B cell (primary cell): ENCODE measurements around the gene SLC36A1. TPM values are rescaled to one million over a fixed set of nuclear protein-coding genes. Genes with fewer than 3 reads are reported as not detected.

ENCODE experiments used
- ATAC-seq: fragments of 200-7000 bp; cut with Tn5 transposase; one replicate; pipeline ENCODE4 v1.10.0; 2021; ENCODE audit warnings: low read depth, mild to moderate bottlenecking, moderate number of reproducible peaks, moderate library complexity
- CTCF ChIA-PET: fragments of 350-600 bp; sonication (Branson Sonifier 250); formaldehyde crosslinking; loops from one replicate; lab custom pipeline; 2021; ENCODE audit warnings: antibody characterized with exemption, inconsistent platforms; lab: Charles Lee
- POLR2A ChIA-PET: fragments of 350-600 bp; sonication (Branson Sonifier 250); formaldehyde crosslinking; loops from one replicate; lab custom pipeline; 2021; ENCODE audit warnings: antibody characterized with exemption; lab: Charles Lee
- DNase-seq: peaks from one replicate; pipeline ENCODE4 v3.0.0; 2013
- H2AFZ ChIP-seq: 2 replicates; pipeline ENCODE4 v1.6.1; 2012; ENCODE audit warnings: mild to moderate bottlenecking, low read depth, low read length; ENCODE audit not compliant: insufficient read depth, poor library complexity, severe bottlenecking
- H3K27ac ChIP-seq, 2 donors: 1 replicate in 1 of 2; 2 replicates in 1 of 2; pipeline ENCODE4 v1.5.1; 2012 to 2013; ENCODE audit warnings: low read length in 2 of 2, mild to moderate bottlenecking in 2 of 2, moderate library complexity in 1 of 2
- H3K27me3 ChIP-seq, 4 experiments: fragments of 200-600 bp in 1 of 4; sonication (generic) in 1 of 4; replicated peaks in 1 of 4; 1 replicate in 2 of 4; 2 replicates in 2 of 4; pipeline versions ENCODE4 v1.6.1 to v1.7.0; 2013 to 2016; ENCODE audit warnings: low read length in 3 of 4, mild to moderate bottlenecking in 2 of 4, mixed read lengths in 1 of 4, moderate library complexity in 1 of 4; ENCODE audit not compliant: insufficient read depth in 4 of 4, control insufficient read depth in 3 of 4; ENCODE audit errors: control extremely low read depth in 1 of 4
- H3K36me3 ChIP-seq, 2 experiments: replicated peaks in 1 of 2; 1 replicate in 1 of 2; 2 replicates in 1 of 2; pipeline versions ENCODE4 v1.6.1 to v1.7.1; 2013; ENCODE audit warnings: low read length in 1 of 2; ENCODE audit not compliant: insufficient read depth in 2 of 2, control insufficient read depth in 1 of 2; ENCODE audit errors: control extremely low read depth in 1 of 2, extremely low read depth in 1 of 2
- H3K4me1 ChIP-seq, 2 donors: fragments of 200-600 bp in 1 of 2; sonication (generic) in 1 of 2; 1 replicate in 1 of 2; 2 replicates in 1 of 2; pipeline versions ENCODE4 v1.5.1 to v1.6.1; 2013 to 2017; ENCODE audit warnings: low read length in 2 of 2; ENCODE audit not compliant: control insufficient read depth in 2 of 2, insufficient read depth in 2 of 2
- H3K4me2 ChIP-seq: replicated peaks from 2 replicates; pipeline ENCODE3; 2012; ENCODE audit warnings: mild to moderate bottlenecking, low read depth, low read length; ENCODE audit not compliant: poor library complexity, severe bottlenecking
- H3K4me3 ChIP-seq, 5 experiments: fragments of 200-600 bp in 1 of 5; sonication (generic) in 1 of 5; 1 replicate in 3 of 5; 2 replicates in 2 of 5; pipeline versions ENCODE4 v1.5.1 to v1.7.0; 2011 to 2016; ENCODE audit warnings: low read length in 4 of 5, mild to moderate bottlenecking in 4 of 5, low read depth in 2 of 5, control low read depth in 1 of 5, moderate library complexity in 1 of 5; ENCODE audit not compliant: insufficient read depth in 1 of 5; ENCODE audit errors: control extremely low read depth in 1 of 5, extremely low read depth in 1 of 5
- H3K79me2 ChIP-seq: fragments of 200-600 bp; sonication (generic); one replicate; pipeline ENCODE4 v1.6.0; 2016; ENCODE audit warnings: low read length; ENCODE audit not compliant: control insufficient read depth, insufficient read depth
- H3K9ac ChIP-seq: fragments of 200-600 bp; sonication (generic); 2 replicates; pipeline ENCODE4 v1.6.1; 2017; ENCODE audit warnings: mild to moderate bottlenecking, low read length, moderate library complexity
- H3K9me3 ChIP-seq, 3 donors: one replicate each; pipeline versions ENCODE4 v1.6.1 to v1.7.1; 2013; ENCODE audit warnings: low read length in 2 of 3; ENCODE audit not compliant: control insufficient read depth in 2 of 3, insufficient read depth in 1 of 3; ENCODE audit errors: control extremely low read depth in 1 of 3
- H4K20me1 ChIP-seq: 2 replicates; pipeline ENCODE4 v1.6.0; 2012; ENCODE audit warnings: mild to moderate bottlenecking, low read length; ENCODE audit not compliant: insufficient read depth, control insufficient read depth, poor library complexity, severe bottlenecking
- H3K27ac Mint-ChIP-seq: one replicate; pipeline ENCODE4 v1.8.0; 2021; ENCODE audit warnings: mixed read lengths
- H3K27me3 Mint-ChIP-seq: one replicate; pipeline ENCODE4 v1.8.0; 2021; ENCODE audit warnings: mixed read lengths
- H3K4me1 Mint-ChIP-seq: one replicate; pipeline ENCODE4 v1.8.0; 2021; ENCODE audit warnings: mixed read lengths
- H3K4me3 Mint-ChIP-seq: one replicate; pipeline ENCODE4 v1.8.0; 2021; ENCODE audit warnings: mixed read lengths
- H3K9me3 Mint-ChIP-seq: one replicate; pipeline ENCODE4 v1.8.0; 2022; ENCODE audit warnings: mixed read lengths; ENCODE audit not compliant: insufficient read depth
- CTCF ChIP-seq: fragments of 200-600 bp; IDR thresholded peaks from one replicate; pipeline ENCODE4 v1.8.0; 2022; ENCODE audit warnings: antibody characterized with exemption, mild to moderate bottlenecking
- EZH2 ChIP-seq: IDR thresholded peaks from 2 replicates; pipeline ENCODE4 v1.6.1; 2012; ENCODE audit warnings: borderline replicate concordance, low read depth, mild to moderate bottlenecking, moderate library complexity, low read length; ENCODE audit not compliant: insufficient read depth, poor library complexity, severe bottlenecking
- WGBS: methylation state at CpG from one replicate; pipeline ENCODE4 v1.1.5; 2013; ENCODE audit warnings: missing lambda C conversion rate; ENCODE audit not compliant: insufficient coverage; 5-methylcytosine and 5-hydroxymethylcytosine counted together
- intact Hi-C: fragments of 100-400 bp; cut with micrococcal nuclease; formaldehyde crosslinking; loops from one replicate; pipeline ENCODE4 v1.10.0; 2022
- polyA plus RNA-seq: library from polyadenylated mRNA; depleted of rRNA; stranded (reverse); fragments of >200 nt; gene quantifications from 2 replicates; pipeline ENCODE4 v1.2.3, GENCODE V29; 2012
- total RNA-seq, 2 donors: library from RNA; stranded (reverse); fragments of 120-200 nt in 1 of 2; gene quantifications; 1 replicate in 1 of 2; 2 replicates in 1 of 2; pipeline versions ENCODE4 v1.2.3 to v1.2.4, GENCODE V29; 2013 to 2022

The SLC36A1 gene
- total and polyA plus RNA-seq, 2 donors (not counting 1 experiment from before 2014, with no cell fraction given), result 4.0 to 15.1 TPM

- Histone ChIP-seq H3K4me2 (no peak overlapping the region), H3K27ac (no peak overlapping the region), H3K79me2 (no peaks in the 10 kb centered on the region), H3K4me3 (no peak overlapping the region), H4K20me1 (no peaks in the 10 kb centered on the region), H3K36me3 (no peaks in the 10 kb centered on the region), H3K4me1 (no peaks in the 10 kb centered on the region), H2AFZ (no peak overlapping the region), H3K9ac (no peak overlapping the region), H3K9me3 (no peaks in the 10 kb centered on the region), H3K27me3 (peaks cover 0 to 6% (median 0%) of the 10 kb centered on the region in 4 experiments)
- 88% methylated on average over 5 of the region's 5 CpGs for WGBS
- Mint-ChIP-seq H3K27ac (no peak overlapping the region), H3K4me3 (no peak overlapping the region), H3K4me1 (no peaks in the 10 kb centered on the region), H3K9me3 (no peaks in the 10 kb centered on the region), H3K27me3 (no peaks in the 10 kb centered on the region)
- DNase-seq (no peak), ATAC-seq (no peak)
- POLR2A ChIA-PET, result no interaction called here
- TF ChIP-seq CTCF (no peak), EZH2 (no peak)
- CTCF ChIA-PET, result no interaction called here
- intact Hi-C loops, result loop anchor here (5.0 kb wide), 1 partner anchor 130 kb away; no protein-coding TSS in a partner anchor
These were observed 74.8 kb downstream of the SLC36A1 start for GRCh38 chr5:151522226-151522625.

GRCh38 chr5:151523335-151523734 is 75.9 kb downstream of the SLC36A1 start:
- H3K36me3 ChIP-seq, result no peaks in the 10 kb centered on the region
- TF ChIP-seq CTCF (peak; percentile 60), EZH2 (no peak)
- no peak overlapping the region for H3K9ac ChIP-seq
- H3K4me1 Mint-ChIP-seq, result no peaks in the 10 kb centered on the region
- H4K20me1 ChIP-seq, result no peaks in the 10 kb centered on the region
- no peaks in the 10 kb centered on the region for H3K9me3 Mint-ChIP-seq
- no peaks in the 10 kb centered on the region for H3K4me1 ChIP-seq
- CTCF ChIA-PET, result interaction anchor here (0.6 to 1.8 kb wide), 8 partner anchors 15 to 358 kb away, joined by 3 to 11 read pairs (median 5); partner anchors contain the start of gene SLC36A1
- POLR2A ChIA-PET, result no interaction called here
- no peak overlapping the region for H3K27ac Mint-ChIP-seq
- intact Hi-C loops, result loop anchor here (1.0 to 5.0 kb wide), 2 partner anchors 76 to 129 kb away; partner anchors contain the start of gene SLC36A1
- H3K4me3 ChIP-seq, result no peak overlapping the region
- DNase-seq (peak; percentile 60), ATAC-seq (peak; percentile 61)
- H3K4me2 ChIP-seq, result no peak overlapping the region
- no peak overlapping the region for H3K27ac ChIP-seq
- peaks cover 0 to 6% (median 0%) of the 10 kb centered on the region in 4 experiments for H3K27me3 ChIP-seq
- no peak overlapping the region for H3K4me3 Mint-ChIP-seq
- H3K27me3 Mint-ChIP-seq, result peaks cover 3% of the 10 kb centered on the region
- no peaks in the 10 kb centered on the region for H3K79me2 ChIP-seq
- no peak overlapping the region for H2AFZ ChIP-seq
- 72% methylated on average over 2 of the region's 2 CpGs for WGBS
- no peaks in the 10 kb centered on the region for H3K9me3 ChIP-seq
